ENCODE data around the gene PXDN.
"Not testable (repeated sequence)": the region's sequence is repeated elsewhere in the genome, so short reads cannot be mapped to it uniquely, and the experiment has no call there.

PXDN gene

GRCh38 chr2:1744446-1745170 lies at the start of gene PXDN:
PXDN (minus strand) TSS chr2:1744515; CDS start chr2:1744455, 60 bp downstream.
- DNase-seq (ENCODE audit: low read depth in 2 of 2) = no peak

- DNase-seq (ENCODE audit: low read depth in 2 of 2) = no peak
Observed at GRCh38 chr2:1793868-1794445, 49.6 kb upstream of the PXDN start.

- DNase-seq (ENCODE audit: low read depth in 2 of 2) = no peak
Observed at GRCh38 chr2:1793001-1793867, 48.9 kb upstream of the PXDN start.

- no peak for DNase-seq (ENCODE audit: low read depth in 2 of 2)
Observed at GRCh38 chr2:1791685-1792435, 47.5 kb upstream of the PXDN start.

- no peak for DNase-seq (ENCODE audit: low read depth in 2 of 2)
Observed at GRCh38 chr2:1791006-1791605, 46.8 kb upstream of the PXDN start.

- no peak for DNase-seq (ENCODE audit: low read depth in 2 of 2)
Observed at GRCh38 chr2:1790473-1790872, 46.2 kb upstream of the PXDN start.

GRCh38 chr2:1789610-1790009 lies 45.3 kb upstream of the PXDN start:
- DNase-seq (ENCODE audit: low read depth in 2 of 2) = no peak

- no peak for DNase-seq (ENCODE audit: low read depth in 2 of 2)
Observed at GRCh38 chr2:1788478-1788959, 44.2 kb upstream of the PXDN start.

GRCh38 chr2:1787755-1788477 lies 43.6 kb upstream of the PXDN start:
- no peak for DNase-seq (ENCODE audit: low read depth in 2 of 2)

- no peak for DNase-seq (ENCODE audit: low read depth in 2 of 2)
Observed at GRCh38 chr2:1784986-1785617, 40.8 kb upstream of the PXDN start.

GRCh38 chr2:1784087-1784486 lies 39.8 kb upstream of the PXDN start:
- no peak for DNase-seq (ENCODE audit: low read depth in 2 of 2)

- no peak for DNase-seq (ENCODE audit: low read depth in 2 of 2)
Observed at GRCh38 chr2:1782514-1782913, 38.2 kb upstream of the PXDN start.

- DNase-seq (ENCODE audit: low read depth in 2 of 2) = no peak
Observed at GRCh38 chr2:1781291-1782080, 37.2 kb upstream of the PXDN start.

- DNase-seq (ENCODE audit: low read depth in 2 of 2) = no peak
Observed at GRCh38 chr2:1780693-1781092, 36.4 kb upstream of the PXDN start.

- not testable (repeated sequence) for DNase-seq (ENCODE audit: low read depth in 2 of 2)
Observed at GRCh38 chr2:1780054-1780453, 35.7 kb upstream of the PXDN start.

GRCh38 chr2:1778566-1778965 lies 34.3 kb upstream of the PXDN start:
- DNase-seq (ENCODE audit: low read depth in 2 of 2) = no peak

GRCh38 chr2:1777781-1778180 lies 33.5 kb upstream of the PXDN start:
- DNase-seq (ENCODE audit: low read depth in 2 of 2) = no peak

- no peak for DNase-seq (ENCODE audit: low read depth in 2 of 2)
Observed at GRCh38 chr2:1777156-1777555, 32.8 kb upstream of the PXDN start.

- no peak for DNase-seq (ENCODE audit: low read depth in 2 of 2)
Observed at GRCh38 chr2:1775511-1776035, 31.3 kb upstream of the PXDN start.

Data from stimulated activated CD4-positive, alpha-beta T cell treated with anti-CD3 and anti-CD28 coated beads, Interleukin-1b, Interleukin-23, amount 100 ng/mL, for 4 hours (primary cell).